ENCODE data around the gene GALNT13. TPM values are rescaled to one million over a fixed set of nuclear protein-coding genes. Genes with fewer than 3 reads are reported as not detected.

GALNT13 gene
- total and polyA plus RNA-seq, 2 donors: 0.96 to 19.5 TPM

DNA sequence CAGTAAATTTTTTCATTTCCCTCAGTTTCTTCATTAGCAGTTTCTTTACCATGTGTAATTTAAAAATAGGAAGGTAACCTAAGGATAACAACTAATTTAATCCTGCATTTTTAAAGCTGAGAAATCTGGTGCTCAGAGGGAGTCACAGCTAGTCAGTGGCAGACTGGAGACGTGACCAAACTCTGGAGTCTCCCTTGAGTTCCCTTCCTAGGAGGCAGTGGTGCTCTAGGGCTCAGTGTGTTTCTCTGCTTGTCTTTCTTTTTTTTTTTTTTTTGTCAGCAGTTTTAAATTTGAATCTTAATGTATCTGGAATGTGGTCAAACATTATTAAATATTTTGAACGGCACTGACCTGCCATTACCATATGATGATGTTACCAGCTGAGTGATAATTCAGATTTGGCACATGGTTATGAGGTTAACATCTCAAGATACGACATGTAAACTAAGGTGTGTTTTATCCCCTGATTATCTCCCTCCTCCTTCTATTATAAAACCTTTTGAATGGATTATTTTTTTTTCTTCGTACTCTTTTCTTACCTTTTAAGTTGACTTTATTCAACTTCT, 226.2 kb downstream of the GALNT13 start:
- WGBS: 83% methylated on average over 4 of the region's 4 CpGs
- Histone ChIP-seq H3K36me3 (ENCODE audit: insufficient read depth) (no peaks in the 10 kb centered on the region), H3K4me3 (ENCODE audit: low read depth, low read length) (no peak overlapping the region), H3K27ac (ENCODE audit: low read depth) (no peak overlapping the region), H3K4me1 (ENCODE audit: insufficient read depth) (no peaks in the 10 kb centered on the region)
- DNase-seq (ENCODE audit: extremely low spot score): no peak

DNA sequence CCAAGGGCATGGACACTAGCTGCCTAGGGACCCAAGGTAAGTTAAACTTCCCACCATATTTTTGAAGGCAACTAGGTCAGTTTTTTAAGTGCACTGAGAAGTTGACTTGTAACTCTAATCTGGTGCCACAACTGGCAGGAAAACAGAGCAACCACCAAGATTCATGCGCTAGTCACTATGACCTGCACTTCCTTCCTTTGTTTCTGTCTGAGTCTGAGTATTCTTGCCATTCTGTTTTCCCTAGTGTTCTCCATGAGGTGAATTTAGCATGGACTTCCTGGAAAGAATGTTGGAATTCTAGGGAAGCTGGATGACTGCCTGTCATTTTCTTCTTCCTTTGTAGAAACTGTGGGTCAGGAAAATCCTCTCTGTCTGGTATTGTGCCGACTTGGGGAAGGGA, 249.0 kb downstream of the GALNT13 start:
- Histone ChIP-seq H3K4me3 (ENCODE audit: low read depth, low read length) (no peak overlapping the region), H3K4me1 (ENCODE audit: insufficient read depth) (no peaks in the 10 kb centered on the region), H3K27ac (ENCODE audit: low read depth) (no peak overlapping the region), H3K36me3 (ENCODE audit: insufficient read depth) (no peaks in the 10 kb centered on the region)
- no peak for DNase-seq (ENCODE audit: extremely low spot score)
- WGBS: 80% methylated on average over 2 of the region's 2 CpGs

GRCh38 chr2:154125891-154126290, 254.2 kb downstream of the GALNT13 start:
- no peaks in the 10 kb centered on the region for H3K36me3 ChIP-seq (ENCODE audit: insufficient read depth)
- no peaks in the 10 kb centered on the region for H3K4me1 ChIP-seq (ENCODE audit: insufficient read depth)
- no peak for DNase-seq (ENCODE audit: extremely low spot score)
- no peak overlapping the region for H3K27ac ChIP-seq (ENCODE audit: low read depth)
- H3K4me3 ChIP-seq (ENCODE audit: low read depth, low read length): no peak overlapping the region

GRCh38 chr2:154130821-154131220, 259.1 kb downstream of the GALNT13 start:
- DNase-seq (ENCODE audit: extremely low spot score): no peak
- H3K36me3 ChIP-seq (ENCODE audit: insufficient read depth): no peaks in the 10 kb centered on the region
- 62% methylated on average over 1 of the region's 1 CpG for WGBS
- no peak overlapping the region for H3K4me3 ChIP-seq (ENCODE audit: low read depth, low read length)
- no peak overlapping the region for H3K27ac ChIP-seq (ENCODE audit: low read depth)
- H3K4me1 ChIP-seq (ENCODE audit: insufficient read depth): no peaks in the 10 kb centered on the region

DNA sequence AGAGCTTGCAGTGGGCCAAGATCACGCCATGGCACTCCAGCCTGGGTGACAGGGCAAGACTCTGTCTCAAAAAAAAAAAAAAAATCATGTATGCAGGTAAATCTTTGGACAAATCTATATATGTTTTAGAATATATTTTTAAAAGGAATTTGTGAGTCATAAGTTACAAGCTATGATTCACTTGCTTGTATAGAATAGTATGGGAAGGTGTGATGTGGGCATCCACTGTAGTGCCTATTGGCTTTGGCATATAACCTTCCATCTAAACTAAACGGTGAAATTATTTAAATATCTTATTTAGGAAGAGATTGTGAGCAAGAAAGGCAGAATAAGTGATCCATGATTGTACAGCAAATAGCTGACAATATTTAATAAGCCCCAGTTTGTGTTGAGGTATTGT, 261.1 kb downstream of the GALNT13 start:
- WGBS: 69% methylated on average over 2 of the region's 2 CpGs
- Histone ChIP-seq H3K4me1 (ENCODE audit: insufficient read depth) (no peaks in the 10 kb centered on the region), H3K27ac (ENCODE audit: low read depth) (no peak overlapping the region)

DNA sequence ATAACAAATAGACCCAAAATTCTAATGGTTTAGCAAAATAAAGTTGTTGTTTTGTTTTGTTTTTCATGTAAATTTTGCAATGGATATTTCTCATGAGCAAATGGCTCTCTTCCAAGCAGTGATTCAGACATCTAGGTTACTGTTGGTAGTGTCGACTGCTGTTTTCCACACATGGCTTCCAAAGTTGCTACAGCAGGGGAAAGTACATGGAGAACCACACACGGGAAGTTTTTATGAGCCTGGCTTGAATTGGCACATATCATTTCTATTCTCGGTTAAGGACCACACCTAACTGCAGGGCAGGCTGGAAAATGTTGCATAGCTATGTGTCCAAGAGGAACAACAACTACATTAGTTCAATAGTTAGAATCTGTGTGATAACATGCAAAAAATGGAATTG, 262.1 kb downstream of the GALNT13 start:
- no peaks in the 10 kb centered on the region for H3K4me1 ChIP-seq (ENCODE audit: insufficient read depth)
- DNase-seq (ENCODE audit: extremely low spot score): no peak
- no peak overlapping the region for H3K27ac ChIP-seq (ENCODE audit: low read depth)
- 40% methylated on average over 3 of the region's 3 CpGs for WGBS
- H3K36me3 ChIP-seq (ENCODE audit: insufficient read depth): no peaks in the 10 kb centered on the region
- no peak overlapping the region for H3K4me3 ChIP-seq (ENCODE audit: low read depth, low read length)

More for the DNA sequence above, 261.1 kb downstream of the GALNT13 start:
- H3K4me3 ChIP-seq (ENCODE audit: low read depth, low read length): no peak overlapping the region
- DNase-seq (ENCODE audit: extremely low spot score): no peak
- no peaks in the 10 kb centered on the region for H3K36me3 ChIP-seq (ENCODE audit: insufficient read depth)

DNA sequence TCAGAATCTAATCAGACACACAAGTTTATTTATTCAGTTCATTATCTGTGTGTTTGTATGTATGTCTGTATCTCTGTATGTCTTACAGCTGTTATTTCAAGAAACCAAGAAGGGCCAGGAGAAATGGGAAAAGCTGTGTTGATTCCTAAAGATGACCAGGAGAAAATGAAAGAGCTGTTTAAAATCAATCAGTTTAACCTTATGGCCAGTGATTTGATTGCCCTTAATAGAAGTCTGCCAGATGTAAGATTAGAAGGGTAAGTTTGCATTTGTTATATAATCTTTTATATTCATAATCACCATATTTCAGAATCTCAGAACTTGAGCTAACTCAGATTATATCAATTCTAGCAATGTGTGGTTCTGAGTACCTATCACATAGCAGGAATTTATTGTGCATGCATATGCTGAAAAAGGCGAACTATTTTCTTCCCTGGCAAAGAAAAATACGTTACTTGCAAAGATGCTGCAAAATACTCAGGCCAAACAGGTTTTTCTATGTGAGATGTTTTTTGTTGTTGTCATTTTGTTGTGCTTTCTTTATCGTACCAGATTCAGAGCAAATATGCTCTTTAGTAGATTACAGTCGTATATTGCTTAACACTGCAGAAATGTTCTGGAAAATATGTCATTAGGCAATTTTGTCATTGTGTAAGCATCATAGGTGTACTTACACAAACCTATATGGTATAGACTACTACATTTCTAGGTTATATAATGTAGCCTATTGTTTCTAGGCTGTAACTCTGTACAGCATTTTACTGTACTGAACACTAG, 268.7 kb downstream of the GALNT13 start:
- H3K27ac ChIP-seq (ENCODE audit: low read depth): no peak overlapping the region
- no peaks in the 10 kb centered on the region for H3K36me3 ChIP-seq (ENCODE audit: insufficient read depth)
- 80% methylated on average over 4 of the region's 4 CpGs for WGBS
- H3K4me3 ChIP-seq (ENCODE audit: low read depth, low read length): no peak overlapping the region
- H3K4me1 ChIP-seq (ENCODE audit: insufficient read depth): no peaks in the 10 kb centered on the region
- DNase-seq (ENCODE audit: extremely low spot score): no peak

- no peak overlapping the region for H3K4me3 ChIP-seq (ENCODE audit: low read depth, low read length)
- H3K36me3 ChIP-seq (ENCODE audit: insufficient read depth): no peaks in the 10 kb centered on the region
- whole genome bisulfite sequencing: 83% methylated on average over 2 of the region's 2 CpGs
- H3K27ac ChIP-seq (ENCODE audit: low read depth): no peak overlapping the region
- no peak for DNase-seq (ENCODE audit: extremely low spot score)
- H3K4me1 ChIP-seq (ENCODE audit: insufficient read depth): no peaks in the 10 kb centered on the region
Observed at GRCh38 chr2:154142480-154142879, 270.8 kb downstream of the GALNT13 start.

- no peaks in the 10 kb centered on the region for H3K4me1 ChIP-seq (ENCODE audit: insufficient read depth)
- H3K4me3 ChIP-seq (ENCODE audit: low read depth, low read length): no peak overlapping the region
- H3K36me3 ChIP-seq (ENCODE audit: insufficient read depth): no peaks in the 10 kb centered on the region
- no peak for DNase-seq (ENCODE audit: extremely low spot score)
- 85% methylated on average over 4 of the region's 4 CpGs for WGBS
- H3K27ac ChIP-seq (ENCODE audit: low read depth): no peak overlapping the region
Observed at GRCh38 chr2:154143105-154143504, 271.4 kb downstream of the GALNT13 start.

DNA sequence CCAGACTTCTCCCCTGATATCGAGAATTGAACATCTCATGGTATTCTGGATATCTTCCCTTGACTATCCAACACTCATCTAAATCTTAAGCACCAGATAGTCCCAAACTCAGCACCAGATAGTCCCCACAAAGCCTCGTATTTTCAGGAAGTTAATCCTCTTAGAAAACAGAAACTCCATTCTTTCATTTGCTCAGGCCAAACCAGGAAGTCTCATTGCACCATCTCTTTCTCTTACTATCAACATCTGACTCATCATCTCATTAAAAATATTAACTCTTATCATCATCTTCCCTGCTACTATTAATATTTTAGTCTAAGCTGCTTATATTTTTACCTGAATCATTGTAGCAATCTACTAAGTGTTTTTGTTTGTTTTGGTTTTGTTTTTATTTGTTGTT, 286.4 kb downstream of the GALNT13 start:
- Histone ChIP-seq H3K4me3 (ENCODE audit: low read depth, low read length) (no peak overlapping the region), H3K36me3 (ENCODE audit: insufficient read depth) (no peaks in the 10 kb centered on the region), H3K27ac (ENCODE audit: low read depth) (no peak overlapping the region), H3K4me1 (ENCODE audit: insufficient read depth) (no peaks in the 10 kb centered on the region)
- no peak for DNase-seq (ENCODE audit: extremely low spot score)
- 51% methylated on average over 2 of the region's 2 CpGs for WGBS

GRCh38 chr2:154161286-154161685, 289.6 kb downstream of the GALNT13 start:
- H3K27ac ChIP-seq (ENCODE audit: low read depth): no peak overlapping the region
- no peak for DNase-seq (ENCODE audit: extremely low spot score)
- H3K36me3 ChIP-seq (ENCODE audit: insufficient read depth): no peaks in the 10 kb centered on the region
- WGBS: 81% methylated on average over 2 of the region's 2 CpGs
- H3K4me1 ChIP-seq (ENCODE audit: insufficient read depth): no peaks in the 10 kb centered on the region
- no peak overlapping the region for H3K4me3 ChIP-seq (ENCODE audit: low read depth, low read length)

DNA sequence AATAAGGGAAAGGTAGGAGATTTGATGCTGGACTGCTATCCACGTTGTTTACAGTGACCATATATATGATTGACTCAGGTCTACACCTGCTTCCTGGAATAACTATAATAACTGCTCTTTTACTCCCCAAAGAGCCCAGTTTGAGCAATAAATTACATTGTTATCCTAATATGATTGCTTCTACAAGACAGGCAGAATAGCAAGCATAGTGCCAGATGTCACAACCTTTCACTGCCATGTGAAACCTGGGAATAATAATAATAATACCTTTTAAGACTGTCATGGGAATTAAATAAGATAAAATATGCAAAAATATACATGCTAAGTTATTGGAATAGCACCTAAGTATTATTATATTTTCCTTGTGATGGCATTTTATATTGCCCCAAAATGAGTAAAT, 298.7 kb downstream of the GALNT13 start:
- WGBS: 73% methylated on average over 1 of the region's 1 CpG
- no peak overlapping the region for H3K27ac ChIP-seq (ENCODE audit: low read depth)
- no peak for DNase-seq (ENCODE audit: extremely low spot score)
- H3K4me3 ChIP-seq (ENCODE audit: low read depth, low read length): no peak overlapping the region
- no peaks in the 10 kb centered on the region for H3K36me3 ChIP-seq (ENCODE audit: insufficient read depth)
- H3K4me1 ChIP-seq (ENCODE audit: insufficient read depth): no peaks in the 10 kb centered on the region

DNA sequence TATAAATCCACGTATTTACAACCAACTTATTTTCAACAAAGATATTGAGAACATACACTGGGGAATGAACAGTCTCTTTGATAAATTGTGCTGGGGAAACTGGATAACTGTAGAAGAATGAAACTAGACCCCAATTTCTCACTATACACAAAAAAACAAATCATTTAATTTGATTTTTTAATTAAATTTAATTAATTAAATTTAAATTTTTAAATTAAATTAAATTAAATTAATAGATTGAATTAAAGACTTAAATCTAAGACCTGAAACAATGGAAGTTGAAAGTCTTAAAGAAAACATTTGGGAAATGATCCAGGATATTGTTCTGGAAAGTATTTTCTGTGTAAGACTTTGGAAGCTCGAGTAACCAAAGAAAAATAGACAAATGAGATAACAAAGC, 301.4 kb downstream of the GALNT13 start:
- H3K4me1 ChIP-seq (ENCODE audit: insufficient read depth): no peaks in the 10 kb centered on the region
- WGBS: 72% methylated on average over 2 of the region's 2 CpGs
- DNase-seq (ENCODE audit: extremely low spot score): no peak
- no peak overlapping the region for H3K27ac ChIP-seq (ENCODE audit: low read depth)
- H3K4me3 ChIP-seq (ENCODE audit: low read depth, low read length): no peak overlapping the region
- H3K36me3 ChIP-seq (ENCODE audit: insufficient read depth): no peaks in the 10 kb centered on the region

DNA sequence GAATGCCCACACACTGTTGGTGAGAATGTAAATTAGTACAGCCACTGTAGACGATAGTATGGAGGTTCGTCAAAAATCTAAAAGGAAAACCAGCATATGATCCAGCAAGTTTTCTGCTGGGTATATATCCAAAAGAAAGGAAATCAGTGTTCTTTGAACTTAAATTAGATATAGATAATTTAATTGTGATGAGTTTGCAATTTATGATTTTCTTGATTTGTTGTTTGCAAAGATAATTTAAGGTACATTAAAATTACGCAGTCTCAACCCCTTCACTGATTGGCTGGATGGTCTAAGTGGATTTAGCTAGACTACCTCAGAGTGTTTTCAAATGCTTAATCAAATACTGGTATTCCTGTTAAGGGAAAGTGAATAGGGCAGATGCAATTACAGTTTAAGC, 302.2 kb downstream of the GALNT13 start:
- Histone ChIP-seq H3K27ac (ENCODE audit: low read depth) (no peak overlapping the region), H3K36me3 (ENCODE audit: insufficient read depth) (no peaks in the 10 kb centered on the region), H3K4me1 (ENCODE audit: insufficient read depth) (no peaks in the 10 kb centered on the region), H3K4me3 (ENCODE audit: low read depth, low read length) (no peak overlapping the region)
- DNase-seq (ENCODE audit: extremely low spot score): no peak
- 91% methylated on average over 3 of the region's 3 CpGs for WGBS
